ENCODE data around the gene CBLB.
"Not testable (repeated sequence)": the region's sequence is repeated elsewhere in the genome, so short reads cannot be mapped to it uniquely, and the experiment has no call there.

Gene CBLB

DNA sequence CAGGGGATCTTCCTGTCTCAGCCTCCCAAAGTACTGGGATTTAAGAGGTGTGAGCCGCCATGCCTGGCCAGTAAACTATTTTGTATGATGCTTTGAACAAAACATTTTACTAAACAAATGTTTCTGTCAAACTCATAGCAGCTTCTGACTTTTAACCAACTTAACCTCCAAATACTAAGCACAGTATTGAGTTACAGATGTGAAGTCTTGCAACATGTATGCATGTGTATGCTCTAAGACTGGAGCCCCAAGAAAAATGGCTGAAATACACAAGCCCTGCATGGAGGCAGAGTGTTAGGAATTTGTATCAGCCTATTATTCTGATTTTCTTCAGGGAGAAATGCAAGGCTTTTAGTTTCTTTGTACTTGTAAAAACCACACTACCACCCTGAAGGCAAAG, 137.1 kb downstream of the CBLB start:
- peak overlapping the region; percentile 6 for H3K27ac ChIP-seq (ENCODE audit: low read depth, low read length)
- peaks cover 0 to 29% (median 22%) of the 10 kb centered on the region in 5 donors for H3K4me1 ChIP-seq (ENCODE audit: control insufficient read depth in 5 of 5, insufficient read depth in 5 of 5, low read length in 5 of 5)
- no peak overlapping the region for H3K4me3 ChIP-seq (ENCODE audit: low read depth in 1 of 5, low read length in 5 of 5)
- H3K9ac ChIP-seq (ENCODE audit: low read length in 5 of 5), result no peak overlapping the region
- no peaks in the 10 kb centered on the region for H3K9me3 ChIP-seq (ENCODE audit: control insufficient read depth in 5 of 5, low read length in 5 of 5)
- H3K36me3 ChIP-seq (ENCODE audit: control insufficient read depth in 5 of 5, insufficient read depth in 5 of 5, low read length in 5 of 5), result peaks cover 0 to 5% (median 0%) of the 10 kb centered on the region in 5 donors
- no peaks in the 10 kb centered on the region for H3K27me3 ChIP-seq (ENCODE audit: control insufficient read depth in 5 of 5, insufficient read depth in 4 of 5, low read length in 5 of 5)

DNA sequence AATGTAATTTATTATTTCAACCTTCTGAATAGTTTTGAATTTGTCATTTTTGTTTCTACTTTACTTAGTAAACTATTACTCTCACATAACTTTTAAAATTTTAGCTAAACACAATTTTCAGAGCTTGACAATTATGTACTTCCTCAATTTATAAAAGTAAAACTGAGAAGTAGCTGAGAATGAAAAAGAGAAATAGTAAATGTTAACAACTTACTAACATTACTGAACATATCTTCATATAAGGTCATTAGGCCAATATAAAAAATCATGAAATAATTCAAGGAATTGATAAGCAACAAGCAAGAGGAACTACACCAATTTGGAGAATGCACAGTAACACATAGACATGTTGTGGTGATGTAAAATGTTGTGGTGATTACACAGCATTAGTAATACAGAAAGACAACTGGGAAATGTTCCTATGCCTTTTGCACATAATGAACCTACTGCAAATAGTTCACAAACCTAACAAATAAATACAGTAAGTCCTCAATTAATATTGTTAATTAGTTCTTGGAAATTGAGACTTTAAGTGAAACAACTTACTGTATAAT, 137.9 kb downstream of the CBLB start:
- Histone ChIP-seq H3K4me3 (ENCODE audit: low read depth in 1 of 5, low read length in 5 of 5) (no peak overlapping the region), H3K9me3 (ENCODE audit: control insufficient read depth in 5 of 5, low read length in 5 of 5) (no peaks in the 10 kb centered on the region), H3K27me3 (ENCODE audit: control insufficient read depth in 5 of 5, insufficient read depth in 4 of 5, low read length in 5 of 5) (no peaks in the 10 kb centered on the region), H3K27ac (ENCODE audit: low read depth, low read length) (no peak overlapping the region), H3K36me3 (ENCODE audit: control insufficient read depth in 5 of 5, insufficient read depth in 5 of 5, low read length in 5 of 5) (peaks cover 0 to 5% (median 0%) of the 10 kb centered on the region in 5 donors), H3K4me1 (ENCODE audit: control insufficient read depth in 5 of 5, insufficient read depth in 5 of 5, low read length in 5 of 5) (peaks cover 0 to 29% (median 22%) of the 10 kb centered on the region in 5 donors), H3K9ac (ENCODE audit: low read length in 5 of 5) (peak overlapping the region in 1 of 5 donors; percentile 26)

DNA sequence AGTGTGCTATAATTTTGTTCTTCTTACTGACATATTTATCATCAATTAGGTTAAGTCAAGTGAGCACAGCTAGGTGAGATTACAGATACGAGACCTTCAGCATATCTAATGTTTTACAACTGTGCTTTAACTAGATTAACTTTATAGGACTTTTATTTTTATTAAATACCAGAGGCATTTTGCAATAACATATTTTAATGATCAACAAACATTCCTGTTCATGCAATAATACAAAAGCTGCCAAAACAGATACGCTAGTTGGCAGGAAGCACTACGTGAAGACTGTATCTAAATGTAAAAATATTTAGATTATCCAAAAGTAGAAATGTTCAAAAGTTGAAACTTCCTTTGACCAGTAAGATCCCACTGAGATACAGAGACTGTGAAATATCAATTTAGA, 139.1 kb downstream of the CBLB start:
- no peak overlapping the region for H3K27ac ChIP-seq (ENCODE audit: low read depth, low read length)

DNA sequence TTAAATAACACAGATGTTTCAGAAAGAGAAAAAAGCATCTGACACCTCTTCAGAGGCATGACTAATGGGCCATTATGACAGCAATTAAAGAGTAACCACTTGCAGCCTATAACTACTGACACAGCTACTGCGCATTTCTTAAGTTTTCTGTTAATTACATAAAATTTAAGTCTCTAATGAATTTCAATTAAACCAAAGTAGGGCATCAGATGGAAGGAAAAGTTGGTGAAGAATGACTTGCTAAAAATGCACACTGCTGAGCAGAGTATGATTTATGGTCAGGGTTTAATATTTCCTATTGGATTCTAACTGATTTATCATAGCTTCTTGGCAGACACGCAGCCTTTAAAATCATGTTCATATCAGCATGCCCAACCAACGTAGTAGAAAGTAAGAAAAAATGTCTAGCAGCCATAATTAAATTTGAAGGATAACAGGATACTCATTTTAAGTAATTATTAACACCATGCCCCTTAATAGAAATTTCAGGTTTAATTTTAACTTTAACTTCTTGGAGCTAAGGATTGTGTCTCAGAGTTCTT, 140.0 kb downstream of the CBLB start:
- Histone ChIP-seq H3K4me3 (ENCODE audit: low read depth in 1 of 5, low read length in 5 of 5) (no peak overlapping the region), H3K9ac (ENCODE audit: low read length in 5 of 5) (no peak overlapping the region), H3K4me1 (ENCODE audit: control insufficient read depth in 5 of 5, insufficient read depth in 5 of 5, low read length in 5 of 5) (peaks cover 0 to 29% (median 22%) of the 10 kb centered on the region in 5 donors), H3K9me3 (ENCODE audit: control insufficient read depth in 5 of 5, low read length in 5 of 5) (no peaks in the 10 kb centered on the region), H3K27me3 (ENCODE audit: control insufficient read depth in 5 of 5, insufficient read depth in 4 of 5, low read length in 5 of 5) (no peaks in the 10 kb centered on the region), H3K36me3 (ENCODE audit: control insufficient read depth in 5 of 5, insufficient read depth in 5 of 5, low read length in 5 of 5) (peaks cover 0 to 3% (median 0%) of the 10 kb centered on the region in 5 donors), H3K27ac (ENCODE audit: low read depth, low read length) (no peak overlapping the region)

More for the DNA sequence above, 139.1 kb downstream of the CBLB start:
- H3K27me3 ChIP-seq (ENCODE audit: control insufficient read depth in 5 of 5, insufficient read depth in 4 of 5, low read length in 5 of 5), result no peaks in the 10 kb centered on the region
- H3K9me3 ChIP-seq (ENCODE audit: control insufficient read depth in 5 of 5, low read length in 5 of 5), result no peaks in the 10 kb centered on the region
- H3K4me3 ChIP-seq (ENCODE audit: low read depth in 1 of 5, low read length in 5 of 5), result peak overlapping the region in 3 of 5 donors; percentile 10 to 18 (median 12)
- H3K9ac ChIP-seq (ENCODE audit: low read length in 5 of 5), result peak overlapping the region in 1 of 5 donors; percentile 28
- peaks cover 0 to 29% (median 22%) of the 10 kb centered on the region in 5 donors for H3K4me1 ChIP-seq (ENCODE audit: control insufficient read depth in 5 of 5, insufficient read depth in 5 of 5, low read length in 5 of 5)
- peaks cover 0 to 3% (median 0%) of the 10 kb centered on the region in 5 donors for H3K36me3 ChIP-seq (ENCODE audit: control insufficient read depth in 5 of 5, insufficient read depth in 5 of 5, low read length in 5 of 5)

DNA sequence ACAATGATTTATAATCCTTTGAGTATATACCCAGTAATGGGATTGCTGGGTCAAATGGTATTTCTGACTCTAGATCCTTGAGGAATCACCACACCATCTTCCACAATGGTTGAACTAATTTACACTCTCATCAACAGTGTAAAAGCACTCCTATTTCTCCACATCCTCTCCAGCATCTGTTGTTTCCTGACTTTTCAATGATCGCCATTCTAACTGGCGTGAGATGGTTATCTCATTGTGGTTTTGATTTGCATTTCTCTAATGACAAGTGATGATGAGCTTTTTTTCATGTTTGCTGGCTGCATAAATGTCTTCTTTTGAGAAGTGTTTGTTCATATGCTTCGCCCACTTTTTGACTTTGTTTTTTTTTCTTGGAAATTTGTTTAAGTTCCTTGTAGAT, 141.8 kb downstream of the CBLB start:
- H3K4me1 ChIP-seq (ENCODE audit: control insufficient read depth in 5 of 5, insufficient read depth in 5 of 5, low read length in 5 of 5), result peaks cover 0 to 29% (median 22%) of the 10 kb centered on the region in 5 donors
- H3K9ac ChIP-seq (ENCODE audit: low read length in 5 of 5); H3K36me3 ChIP-seq (ENCODE audit: control insufficient read depth in 5 of 5, insufficient read depth in 5 of 5, low read length in 5 of 5); H3K27me3 ChIP-seq (ENCODE audit: control insufficient read depth in 5 of 5, insufficient read depth in 4 of 5, low read length in 5 of 5); H3K9me3 ChIP-seq (ENCODE audit: control insufficient read depth in 5 of 5, low read length in 5 of 5); H3K27ac ChIP-seq (ENCODE audit: low read depth, low read length); H3K4me3 ChIP-seq (ENCODE audit: low read depth in 1 of 5, low read length in 5 of 5): not testable (repeated sequence)

DNA sequence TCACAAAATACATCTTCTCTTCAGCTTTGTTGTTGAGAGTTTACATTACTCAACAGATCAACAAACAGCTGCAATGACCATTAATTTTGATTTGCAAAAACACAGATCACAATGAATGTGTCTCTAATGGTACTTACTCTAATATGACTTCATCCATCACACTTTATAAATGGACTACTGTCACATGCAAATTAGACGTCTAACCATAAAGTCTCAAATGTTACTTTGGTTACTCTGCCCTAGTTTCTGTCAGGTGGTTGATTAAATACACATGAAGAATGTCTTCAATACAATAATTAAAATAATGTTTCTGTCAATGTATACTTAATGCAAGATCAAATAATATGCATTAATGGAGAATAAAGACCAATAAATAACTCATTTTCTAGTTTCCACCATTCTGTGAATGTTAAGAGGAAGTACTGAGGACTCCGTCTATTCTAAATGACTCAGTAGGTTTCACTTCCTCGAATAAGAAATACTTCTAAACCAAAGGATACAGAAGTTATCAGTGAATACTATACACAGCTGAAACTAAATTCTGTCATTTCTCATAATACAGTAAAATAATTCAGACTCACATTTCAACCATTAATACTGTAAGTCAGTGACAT, 145.8 kb downstream of the CBLB start:
- Histone ChIP-seq H3K4me1 (ENCODE audit: control insufficient read depth in 5 of 5, insufficient read depth in 5 of 5, low read length in 5 of 5) (no peaks in the 10 kb centered on the region), H3K27me3 (ENCODE audit: control insufficient read depth in 5 of 5, insufficient read depth in 4 of 5, low read length in 5 of 5) (no peaks in the 10 kb centered on the region), H3K27ac (ENCODE audit: low read depth, low read length) (no peak overlapping the region), H3K9me3 (ENCODE audit: control insufficient read depth in 5 of 5, low read length in 5 of 5) (no peaks in the 10 kb centered on the region), H3K36me3 (ENCODE audit: control insufficient read depth in 5 of 5, insufficient read depth in 5 of 5, low read length in 5 of 5) (peaks cover 15 to 21% (median 18%) of the 10 kb centered on the region in 5 donors), H3K4me3 (ENCODE audit: low read depth in 1 of 5, low read length in 5 of 5) (no peak overlapping the region), H3K9ac (ENCODE audit: low read length in 5 of 5) (no peak overlapping the region)

DNA sequence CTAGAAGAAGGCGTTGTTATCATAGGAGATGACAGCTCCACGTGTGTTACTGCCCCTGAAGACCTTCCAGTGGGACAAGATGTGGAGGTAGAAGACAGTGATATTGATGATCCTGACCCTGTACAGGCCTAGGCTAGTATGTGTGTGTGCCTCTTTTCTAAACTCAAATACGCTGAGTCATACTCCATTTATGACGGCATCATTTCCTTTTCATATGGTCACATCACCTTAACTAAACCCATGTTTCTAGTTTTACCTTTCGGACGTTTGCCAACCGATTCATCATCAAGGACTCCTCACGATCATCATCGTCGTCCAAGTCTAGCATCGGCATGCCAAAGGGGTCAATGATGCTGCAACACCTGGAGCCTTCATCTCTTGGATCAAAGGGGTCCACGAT, 149.0 kb downstream of the CBLB start:
- Histone ChIP-seq H3K36me3 (ENCODE audit: control insufficient read depth in 5 of 5, insufficient read depth in 5 of 5, low read length in 5 of 5) (peaks cover 19 to 34% (median 24%) of the 10 kb centered on the region in 5 donors), H3K9me3 (ENCODE audit: control insufficient read depth in 5 of 5, low read length in 5 of 5) (no peaks in the 10 kb centered on the region), H3K4me3 (ENCODE audit: low read depth in 1 of 5, low read length in 5 of 5) (no peak overlapping the region), H3K4me1 (ENCODE audit: control insufficient read depth in 5 of 5, insufficient read depth in 5 of 5, low read length in 5 of 5) (no peaks in the 10 kb centered on the region), H3K9ac (ENCODE audit: low read length in 5 of 5) (no peak overlapping the region), H3K27ac (ENCODE audit: low read depth, low read length) (no peak overlapping the region), H3K27me3 (ENCODE audit: control insufficient read depth in 5 of 5, insufficient read depth in 4 of 5, low read length in 5 of 5) (no peaks in the 10 kb centered on the region)

DNA sequence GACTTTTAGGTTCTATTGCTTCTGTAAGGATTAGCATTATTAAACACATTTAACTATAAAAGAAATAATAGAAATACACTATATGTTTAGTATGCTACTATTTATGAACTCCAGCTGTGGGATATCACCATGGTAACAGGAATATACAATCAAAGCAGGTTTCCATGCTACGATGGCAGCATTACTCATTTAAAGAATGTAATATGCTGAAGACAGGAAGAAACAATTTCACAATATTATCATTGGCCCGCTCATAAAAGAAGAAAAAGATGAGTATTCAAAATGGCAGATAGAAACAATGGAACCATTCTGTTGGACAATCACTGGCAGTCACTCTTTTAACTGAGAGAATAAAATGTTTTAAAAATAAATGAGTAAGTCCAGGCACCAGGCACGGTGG, 153.4 kb downstream of the CBLB start:
- Histone ChIP-seq H3K36me3 (ENCODE audit: control insufficient read depth in 5 of 5, insufficient read depth in 5 of 5, low read length in 5 of 5) (peaks cover 28 to 46% (median 37%) of the 10 kb centered on the region in 5 donors), H3K9me3 (ENCODE audit: control insufficient read depth in 5 of 5, low read length in 5 of 5) (no peaks in the 10 kb centered on the region), H3K4me1 (ENCODE audit: control insufficient read depth in 5 of 5, insufficient read depth in 5 of 5, low read length in 5 of 5) (peaks cover 0 to 3% (median 0%) of the 10 kb centered on the region in 5 donors)

DNA sequence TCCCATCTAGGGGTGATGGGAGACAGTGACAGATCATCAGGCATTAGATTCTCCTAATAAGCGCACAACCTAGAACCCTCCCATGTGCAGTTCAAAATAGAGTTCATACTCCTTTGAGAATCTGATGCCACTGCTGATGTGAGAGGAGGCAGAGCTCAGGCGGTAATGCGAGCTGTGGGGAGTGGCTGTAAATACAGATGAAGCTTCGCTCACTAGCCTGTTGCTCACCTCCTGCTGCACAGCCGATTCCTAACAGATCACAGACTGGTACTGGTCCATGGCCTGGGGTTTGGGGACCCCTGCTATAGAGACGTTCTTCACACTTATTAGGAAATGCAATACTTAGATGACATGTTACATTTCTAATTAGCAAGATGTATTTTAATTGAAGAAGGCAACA, 154.4 kb downstream of the CBLB start:
- peaks cover 0 to 3% (median 0%) of the 10 kb centered on the region in 5 donors for H3K4me1 ChIP-seq (ENCODE audit: control insufficient read depth in 5 of 5, insufficient read depth in 5 of 5, low read length in 5 of 5)
- no peaks in the 10 kb centered on the region for H3K27me3 ChIP-seq (ENCODE audit: control insufficient read depth in 5 of 5, insufficient read depth in 4 of 5, low read length in 5 of 5)
- no peak overlapping the region for H3K9ac ChIP-seq (ENCODE audit: low read length in 5 of 5)
- H3K27ac ChIP-seq (ENCODE audit: low read depth, low read length), result no peak overlapping the region
- no peak overlapping the region for H3K4me3 ChIP-seq (ENCODE audit: low read depth in 1 of 5, low read length in 5 of 5)
- H3K36me3 ChIP-seq (ENCODE audit: control insufficient read depth in 5 of 5, insufficient read depth in 5 of 5, low read length in 5 of 5), result peaks cover 22 to 44% (median 31%) of the 10 kb centered on the region in 5 donors
- H3K9me3 ChIP-seq (ENCODE audit: control insufficient read depth in 5 of 5, low read length in 5 of 5), result no peaks in the 10 kb centered on the region

More for the DNA sequence above, 153.4 kb downstream of the CBLB start:
- Histone ChIP-seq H3K27me3 (ENCODE audit: control insufficient read depth in 5 of 5, insufficient read depth in 4 of 5, low read length in 5 of 5) (no peaks in the 10 kb centered on the region), H3K4me3 (ENCODE audit: low read depth in 1 of 5, low read length in 5 of 5) (no peak overlapping the region), H3K27ac (ENCODE audit: low read depth, low read length) (no peak overlapping the region), H3K9ac (ENCODE audit: low read length in 5 of 5) (no peak overlapping the region)

DNA sequence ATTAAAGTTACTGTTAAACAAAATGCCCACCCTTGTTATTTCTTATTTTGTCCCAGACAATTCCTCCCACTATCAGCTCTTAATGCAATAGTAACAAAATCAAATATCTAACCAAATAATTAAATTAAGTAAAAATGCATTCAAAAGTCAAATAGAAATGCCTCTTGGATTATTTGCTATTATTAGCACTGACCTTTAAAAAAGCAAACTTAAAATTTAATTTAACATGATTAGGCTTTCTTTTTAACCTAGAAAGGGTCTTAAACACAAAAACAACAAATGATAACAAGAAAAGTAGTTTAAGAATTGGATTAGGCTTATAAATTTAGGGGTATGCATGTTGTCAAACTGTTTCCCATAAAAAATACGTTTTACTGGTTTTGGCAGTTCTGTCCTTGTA, 159.8 kb downstream of the CBLB start:
- H3K9me3 ChIP-seq (ENCODE audit: control insufficient read depth in 5 of 5, low read length in 5 of 5), result no peaks in the 10 kb centered on the region
- H3K27ac ChIP-seq (ENCODE audit: low read depth, low read length), result no peak overlapping the region
- H3K27me3 ChIP-seq (ENCODE audit: control insufficient read depth in 5 of 5, insufficient read depth in 4 of 5, low read length in 5 of 5), result no peaks in the 10 kb centered on the region
- H3K4me1 ChIP-seq (ENCODE audit: control insufficient read depth in 5 of 5, insufficient read depth in 5 of 5, low read length in 5 of 5), result peaks cover 0 to 3% (median 0%) of the 10 kb centered on the region in 5 donors
- no peak overlapping the region for H3K9ac ChIP-seq (ENCODE audit: low read length in 5 of 5)
- no peak overlapping the region for H3K4me3 ChIP-seq (ENCODE audit: low read depth in 1 of 5, low read length in 5 of 5)
- H3K36me3 ChIP-seq (ENCODE audit: control insufficient read depth in 5 of 5, insufficient read depth in 5 of 5, low read length in 5 of 5), result peaks cover 2 to 14% (median 10%) of the 10 kb centered on the region in 5 donors

Measured in subcutaneous abdominal adipose tissue (tissue), 5 donors.